HG03378 (cell line): ENCODE results near the gene ECSCR.
"Not testable (repeated sequence)": the region's sequence is repeated elsewhere in the genome, so short reads cannot be mapped to it uniquely, and the experiment has no call there.

Source experiments
- ATAC-seq: cut with Tn5 transposase; IDR thresholded peaks from one replicate; pipeline ENCODE4 v1.9.1; 2021; ENCODE audit warnings: mild to moderate bottlenecking, moderate library complexity; ENCODE audit not compliant: unreplicated experiment

The ECSCR gene

DNA sequence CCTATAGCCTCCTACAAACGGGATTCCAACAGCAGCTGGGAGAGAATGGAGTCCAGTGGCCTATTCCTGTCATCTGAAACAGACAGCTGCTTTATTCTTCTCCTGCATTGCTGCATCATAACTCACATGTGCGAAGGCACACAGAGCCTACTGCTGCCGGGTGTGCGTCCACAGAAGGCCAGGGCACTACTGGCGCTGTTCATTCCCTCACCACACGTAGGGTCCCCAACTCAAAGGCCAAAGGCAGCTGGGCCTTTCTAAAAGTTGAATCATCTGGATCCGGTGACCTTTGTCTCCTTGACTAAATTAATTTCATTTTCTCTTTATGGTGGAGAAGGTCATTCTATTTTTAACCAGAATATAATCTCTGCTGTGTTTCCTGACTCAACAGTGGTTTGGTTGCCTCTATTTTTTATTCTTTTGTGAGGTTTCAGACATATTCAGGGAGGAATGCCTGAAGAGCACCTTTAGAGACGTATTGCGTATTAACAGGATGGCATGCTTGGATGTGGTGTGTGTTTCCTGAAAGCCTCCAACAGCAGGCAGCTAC lies 47.9 kb downstream of the ECSCR start:
- ATAC-seq = no peak

DNA sequence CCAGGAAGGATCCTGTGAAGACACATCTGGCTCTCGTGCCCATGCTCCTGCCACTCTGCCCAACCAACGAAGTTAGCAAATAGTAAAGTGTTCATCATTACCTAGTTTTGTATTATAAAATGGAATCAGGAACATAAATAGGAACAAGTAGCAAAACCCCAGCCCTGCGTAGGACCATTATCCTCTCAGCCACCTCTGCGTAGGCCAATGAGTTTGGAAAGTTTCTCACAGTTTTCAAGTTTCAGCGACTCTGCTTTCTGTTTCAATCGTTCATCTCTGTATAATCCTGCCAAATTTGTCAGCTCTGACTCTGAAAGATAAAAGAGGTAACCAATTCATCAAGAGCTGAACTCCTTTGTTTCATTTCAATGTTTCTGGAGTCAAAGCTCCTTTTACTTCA lies 48.6 kb downstream of the ECSCR start:
- no peak for ATAC-seq

DNA sequence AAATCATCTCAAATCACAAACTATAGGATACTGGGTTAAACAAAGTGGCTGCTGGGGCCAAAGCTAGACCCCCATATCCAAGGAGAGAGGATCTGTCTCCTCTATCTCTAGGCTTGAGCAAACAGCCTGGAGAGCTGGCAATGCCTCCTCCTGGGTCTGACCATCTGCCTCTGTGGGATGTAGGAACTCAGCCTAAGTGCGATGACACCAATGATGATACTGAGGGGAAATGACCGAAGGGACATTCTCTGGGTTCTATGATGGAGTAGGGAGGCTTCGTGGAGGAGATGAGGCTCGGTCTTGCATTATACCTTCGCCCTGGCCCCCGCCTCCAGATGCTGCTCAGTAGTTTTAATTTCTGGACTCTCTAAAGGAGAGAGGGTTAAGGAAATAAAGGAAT lies 49.4 kb downstream of the ECSCR start:
- no peak for ATAC-seq

DNA sequence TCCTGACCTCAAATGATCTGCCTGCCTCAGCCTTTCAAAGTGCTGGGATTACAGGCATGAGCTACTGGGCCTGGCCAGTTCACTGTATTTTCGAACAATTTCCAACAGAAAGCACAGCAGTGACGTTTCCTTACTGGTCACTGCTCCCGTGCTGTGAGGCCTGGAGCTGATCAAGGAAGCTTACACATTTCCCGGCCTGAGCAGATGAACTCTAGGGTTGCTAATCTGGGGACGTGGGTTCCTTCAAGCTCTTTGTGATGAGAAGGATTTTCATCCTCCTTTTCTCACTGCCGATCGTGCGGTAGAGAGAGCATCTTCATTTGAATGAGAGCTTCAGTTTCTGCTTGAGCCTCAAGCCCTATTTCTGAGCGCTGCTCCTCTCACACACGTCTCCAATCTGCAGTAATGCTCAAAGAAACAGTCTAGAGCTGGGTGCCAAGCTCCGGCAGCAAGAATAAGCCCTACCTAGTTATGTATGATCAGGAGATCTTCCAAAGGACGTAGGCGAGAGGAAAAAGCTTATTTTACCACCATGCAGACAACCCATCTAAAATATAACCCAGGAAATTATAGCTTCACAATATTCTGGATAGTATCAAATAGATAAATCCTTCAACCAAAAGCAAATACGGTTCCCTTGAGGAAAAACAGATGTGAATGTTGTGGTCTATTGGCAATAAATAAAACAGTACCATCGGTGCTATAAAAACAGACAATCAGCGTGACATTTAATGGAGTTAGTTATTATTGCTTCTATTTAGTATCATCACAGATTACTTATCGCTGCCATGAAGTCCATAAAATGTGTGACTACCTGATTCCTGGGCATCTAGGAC lies 51.3 kb downstream of the ECSCR start:
- no peak for ATAC-seq

DNA sequence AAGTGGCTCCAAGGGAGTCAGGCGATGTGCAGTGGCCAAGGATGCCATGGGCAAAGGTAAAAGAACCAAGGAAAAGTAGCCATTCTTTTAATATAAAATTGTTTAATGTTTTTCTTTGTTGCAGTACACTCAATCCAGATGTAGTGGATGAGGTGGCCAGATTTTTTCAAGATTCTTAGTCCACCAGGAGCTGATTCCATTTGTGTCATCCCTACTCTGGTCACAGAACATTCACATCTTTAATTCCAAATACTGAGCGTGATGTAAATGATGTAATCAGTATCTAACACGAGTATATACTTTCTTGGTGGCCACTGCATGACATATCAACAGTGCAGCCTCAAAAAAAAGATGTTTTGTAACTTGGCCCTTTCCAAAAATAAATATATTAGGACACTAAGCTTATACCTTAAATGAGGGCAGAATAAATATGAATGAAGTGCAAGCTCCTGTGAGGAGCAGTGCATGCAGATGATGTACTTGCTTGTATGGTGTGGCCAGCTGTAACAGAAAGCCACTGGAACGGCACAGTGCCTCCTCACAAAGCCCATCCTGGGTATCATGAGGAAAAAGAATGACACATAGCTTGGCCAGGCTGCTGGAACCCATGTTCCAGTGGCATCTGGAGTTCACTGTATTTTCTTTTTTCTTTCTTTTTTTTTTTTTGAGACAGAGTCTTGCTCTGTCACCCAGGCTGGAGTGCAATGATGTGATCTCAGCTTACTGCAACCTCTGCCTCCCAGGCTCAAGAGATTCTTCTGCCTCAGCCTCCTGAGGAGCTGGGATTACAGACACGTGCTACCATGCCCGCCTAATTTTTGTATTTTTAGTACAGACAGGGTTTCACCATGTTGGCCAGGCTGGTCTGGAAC lies 52.2 kb downstream of the ECSCR start:
- ATAC-seq = no peak

DNA sequence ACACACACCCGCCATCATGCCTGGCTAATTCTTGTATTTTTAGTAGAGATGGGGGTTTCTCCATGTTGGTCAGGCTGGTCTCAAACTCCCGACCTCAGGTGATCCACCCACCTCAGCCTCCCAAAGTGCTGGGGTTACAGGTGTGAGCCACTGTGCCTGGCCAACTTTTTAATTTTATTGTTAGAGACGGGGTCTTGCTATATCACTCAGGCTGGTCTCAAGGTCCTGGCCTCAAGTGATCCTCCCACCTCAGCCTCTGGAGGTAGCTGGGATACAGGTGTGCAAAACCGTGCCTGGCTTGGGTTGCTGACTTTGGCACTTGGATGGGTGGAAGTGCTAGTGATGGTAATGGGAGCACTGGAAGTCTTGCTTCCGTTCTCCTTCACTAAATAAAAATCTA lies 53.4 kb downstream of the ECSCR start:
- not testable (repeated sequence) for ATAC-seq

DNA sequence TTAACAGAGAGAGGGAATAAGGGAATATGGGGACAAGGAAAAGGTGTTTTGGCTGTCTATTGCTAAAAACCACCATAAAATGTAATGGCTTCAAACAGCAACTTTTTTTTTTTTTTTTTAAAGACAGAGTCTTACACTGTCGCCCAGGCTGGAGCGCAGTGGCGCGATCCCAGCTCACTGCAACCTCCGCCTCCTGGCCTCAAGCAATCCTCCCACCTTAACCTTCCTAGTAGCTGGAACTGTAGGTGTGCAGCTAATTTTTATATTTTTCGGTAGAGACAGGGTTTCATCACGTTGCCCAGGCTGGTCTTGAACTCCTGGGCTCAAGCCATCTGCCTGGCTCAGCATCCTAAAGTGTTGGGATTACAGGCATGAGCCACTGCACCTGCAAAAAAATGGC lies 54.4 kb downstream of the ECSCR start:
- ATAC-seq = no peak

DNA sequence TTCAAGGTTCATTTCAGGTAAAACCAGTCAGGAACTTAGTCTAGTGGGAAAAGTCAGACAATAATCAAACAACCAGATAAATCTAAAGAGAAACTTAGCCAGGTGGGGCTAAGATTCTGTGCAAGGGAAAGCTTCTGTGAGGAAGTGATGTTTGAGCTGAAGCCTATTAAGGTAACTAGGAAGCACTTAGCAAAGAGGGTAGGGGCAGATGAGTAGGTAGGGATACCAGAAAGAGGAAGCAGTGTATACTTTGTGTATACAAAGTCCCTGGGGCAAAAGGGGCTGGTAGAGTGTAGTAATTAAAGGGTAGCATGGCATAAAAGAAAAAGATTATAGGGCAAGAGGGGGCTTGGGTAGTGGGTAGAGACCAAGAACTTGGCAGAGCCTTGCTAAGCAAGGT lies 55.0 kb downstream of the ECSCR start:
- ATAC-seq = no peak

DNA sequence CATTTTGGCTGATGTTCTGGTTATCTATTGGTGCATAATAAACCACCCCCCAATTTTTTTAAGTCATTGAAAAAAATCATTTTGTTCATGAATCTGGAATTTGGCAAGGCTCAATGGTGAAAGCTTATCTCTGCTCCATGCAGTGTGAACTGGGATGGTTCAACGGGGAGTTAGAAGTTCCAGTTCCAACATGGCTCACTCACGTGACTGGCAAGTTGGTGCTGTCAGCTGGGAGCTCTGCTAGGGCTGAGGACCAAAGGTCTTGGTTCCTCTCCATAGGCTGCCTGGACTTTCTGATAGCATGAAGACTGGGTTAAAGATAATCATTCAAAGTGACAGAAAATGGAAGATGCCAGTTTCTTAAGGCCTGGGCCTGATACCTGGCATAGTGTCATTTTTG lies 55.6 kb downstream of the ECSCR start:
- ATAC-seq = no peak

DNA sequence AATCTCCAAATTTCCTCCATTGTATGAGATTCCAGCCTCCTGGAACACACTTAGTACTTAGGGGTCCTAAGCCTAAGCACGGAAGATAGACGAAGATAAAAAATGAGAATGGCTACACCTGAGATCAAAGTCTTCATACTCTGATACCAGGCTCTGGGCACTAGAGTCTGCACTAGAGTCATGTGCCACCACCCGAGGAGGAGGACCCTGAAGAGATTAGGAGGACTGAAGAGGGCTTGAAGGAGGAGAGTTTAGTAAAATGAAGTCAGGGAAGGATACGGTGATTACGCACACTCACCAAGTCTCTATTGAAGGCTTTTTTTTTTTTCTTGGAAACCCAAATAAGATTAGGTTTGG lies 58.1 kb downstream of the ECSCR start:
- no peak for ATAC-seq

DNA sequence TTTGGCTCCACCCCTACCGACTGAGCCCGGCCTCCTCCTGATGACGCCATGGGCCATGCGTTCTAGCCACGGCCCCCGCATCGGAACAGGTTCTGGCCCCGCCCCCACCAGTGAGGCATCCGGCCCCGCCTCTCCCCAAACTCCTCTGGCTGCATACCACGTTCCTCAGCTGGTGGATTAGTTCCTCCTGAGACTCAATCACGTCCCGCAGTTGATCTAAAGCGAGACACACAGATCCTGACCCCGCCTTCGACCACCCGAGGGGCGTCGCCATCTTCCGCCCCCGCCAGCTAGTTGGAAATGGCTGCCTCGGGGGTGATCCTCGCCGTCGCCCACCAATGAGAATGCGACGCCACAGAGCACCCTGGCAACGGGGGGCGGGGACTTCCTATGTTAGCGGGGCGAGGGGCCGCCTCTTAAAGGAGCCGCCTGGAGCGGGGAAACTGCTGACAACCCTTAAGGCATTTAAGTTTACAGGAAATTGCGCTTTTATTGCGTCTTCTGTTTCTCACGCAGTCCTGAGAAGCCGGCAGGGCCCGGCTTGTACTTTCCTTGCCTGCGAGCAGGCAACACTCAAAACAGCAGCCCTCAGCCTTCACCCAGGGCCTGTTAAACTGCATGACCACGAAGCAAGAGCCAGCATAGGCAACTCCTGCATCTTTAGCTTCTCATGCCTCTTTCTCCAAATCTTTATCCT lies 58.6 kb downstream of the ECSCR start, which contains the start of gene SPATA24:
Gene SPATA24, minus strand, starts transcription at position 303 of the 697 bp plus-strand sequence. Its CDS starts 29 bp downstream, at position 274.
- peak; percentile 79 for ATAC-seq

DNA sequence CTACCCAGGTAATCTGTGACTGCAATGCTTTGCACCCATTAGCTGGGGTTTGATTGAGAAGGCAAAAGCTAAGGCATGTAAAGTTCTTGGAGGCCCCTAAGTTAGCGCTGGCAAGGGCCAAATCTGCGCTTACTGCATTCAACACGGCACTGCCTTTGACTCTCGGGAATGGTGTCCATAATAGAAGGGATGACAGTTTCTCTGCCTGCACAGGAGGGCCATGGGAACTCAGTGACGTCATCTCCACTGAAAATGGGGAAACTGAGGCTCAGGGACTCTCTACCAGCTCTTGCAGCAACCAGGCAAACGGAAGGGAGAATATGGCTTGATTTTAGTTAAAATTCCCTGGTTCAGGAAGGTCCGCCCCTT lies 59.1 kb downstream of the ECSCR start:
- no peak for ATAC-seq

DNA sequence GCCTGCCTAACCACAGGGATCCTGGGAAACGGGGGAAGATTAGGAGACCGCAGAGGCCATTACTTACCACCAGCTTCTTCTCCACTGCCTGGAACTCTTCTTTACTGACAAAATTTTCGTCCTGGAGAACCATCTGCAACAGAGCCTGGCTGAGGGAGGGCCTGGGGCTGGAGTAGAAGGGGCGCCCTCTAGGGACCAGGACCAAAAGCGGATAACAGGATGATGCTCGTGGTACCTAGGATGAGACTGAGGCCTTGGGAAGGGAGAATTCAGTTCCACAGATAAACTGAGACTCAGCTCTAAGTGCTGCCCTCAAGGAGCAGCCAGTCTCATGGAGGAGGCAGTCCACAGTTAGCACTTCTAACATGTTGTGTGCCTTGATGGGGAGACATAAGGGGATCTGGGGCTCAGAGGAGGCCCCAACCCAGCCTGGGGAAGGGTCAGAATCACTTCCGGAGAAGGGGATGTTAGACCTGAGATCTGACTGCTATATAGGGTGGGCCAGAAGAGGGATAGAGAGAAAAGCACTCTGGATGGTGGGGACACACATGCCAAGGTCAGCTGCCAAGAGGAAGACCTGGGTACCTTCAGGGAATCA lies 59.9 kb downstream of the ECSCR start:
- ATAC-seq = no peak

DNA sequence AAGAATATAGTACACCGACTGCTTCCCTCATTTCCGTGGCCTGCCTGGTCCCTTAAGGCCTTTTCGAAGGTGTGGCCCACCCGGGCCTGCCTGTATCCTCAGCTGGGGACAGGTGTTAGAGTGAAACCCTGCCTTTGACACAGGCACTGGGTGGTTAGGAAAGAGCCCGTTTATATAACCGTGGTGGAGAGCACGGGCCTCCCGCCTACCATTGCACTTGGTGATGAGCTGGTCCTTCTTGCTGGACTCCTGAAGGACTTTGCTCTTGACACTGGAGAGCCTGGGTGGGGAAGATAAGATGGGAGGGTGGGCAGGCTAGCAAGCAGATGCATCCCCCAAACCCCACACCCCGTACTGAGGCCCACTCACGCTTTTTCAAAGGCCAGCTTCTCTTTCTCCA lies 61.0 kb downstream of the ECSCR start:
- ATAC-seq = no peak

DNA sequence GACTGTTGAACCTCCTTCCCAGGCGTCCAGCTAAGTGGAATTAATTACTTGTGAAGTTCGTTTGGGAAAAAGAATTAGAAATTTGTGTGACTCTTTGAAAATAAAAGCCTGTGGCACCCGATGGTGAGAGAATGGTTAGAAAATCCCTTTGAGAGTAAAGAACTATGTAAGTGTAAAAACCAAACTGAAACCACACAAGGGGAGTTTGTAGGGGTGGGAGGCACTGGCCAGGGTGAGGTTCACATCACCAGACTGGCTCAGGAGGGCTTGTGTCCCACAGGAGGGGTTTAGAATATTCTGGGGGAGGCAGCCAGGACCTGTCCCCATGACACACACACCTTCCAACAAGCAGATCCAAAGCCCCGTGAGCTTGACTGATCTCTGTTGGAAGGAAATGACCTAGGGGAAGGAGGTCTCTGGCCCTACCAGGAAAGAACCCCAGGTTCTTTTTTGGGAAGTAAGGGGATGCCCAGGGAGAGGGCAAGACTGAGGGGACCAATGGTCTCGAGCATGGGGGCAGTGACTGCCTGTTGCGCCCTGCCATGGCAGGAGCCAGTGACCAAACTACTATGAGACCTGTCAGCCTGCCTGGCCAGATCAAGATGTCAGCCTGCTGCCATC lies 62.9 kb downstream of the ECSCR start:
- ATAC-seq = no peak
